Naive thymus-derived CD4-positive, alpha-beta T cell (primary cell): ENCODE data around the gene ZDHHC17. TPM values are rescaled to one million over a fixed set of nuclear protein-coding genes. Genes with fewer than 3 reads are reported as not detected.

Source experiments
- ATAC-seq: fragments of 150-1000 bp; cut with Tn5 transposase; 2 replicates; pipeline ENCODE4 v1.10.0; 2021; ENCODE audit warnings: mild to moderate bottlenecking, moderate library complexity
- CTCF ChIA-PET: fragments of 350-600 bp; sonication (Branson Sonifier 250); formaldehyde crosslinking; loops from one replicate; lab custom pipeline; 2021; ENCODE audit warnings: antibody characterized with exemption; lab: Charles Lee
- POLR2A ChIA-PET: fragments of 350-600 bp; sonication (Branson Sonifier 250); formaldehyde crosslinking; loops from one replicate; lab custom pipeline; 2021; ENCODE audit warnings: antibody characterized with exemption, inconsistent platforms; lab: Charles Lee
- DNase-seq, 9 donors: peaks; one replicate each; pipeline versions ENCODE4 v3.0.0 to v3.0.0-alpha.2; 2020 to 2022; ENCODE audit warnings: mixed read lengths in 1 of 9
- H3K27ac ChIP-seq: one replicate; pipeline ENCODE4 v1.7.0; 2013; ENCODE audit warnings: mild to moderate bottlenecking, low read depth, low read length, moderate library complexity
- H3K27me3 ChIP-seq, 2 donors: one replicate each; pipeline ENCODE4 v1.7.0; 2013; ENCODE audit warnings: low read length in 2 of 2, mild to moderate bottlenecking in 2 of 2, moderate library complexity in 2 of 2; ENCODE audit not compliant: control insufficient read depth in 2 of 2, insufficient read depth in 2 of 2
- H3K36me3 ChIP-seq, 3 experiments: 1 replicate in 2 of 3; 2 replicates in 1 of 3; pipeline ENCODE4 v1.7.0; 2013; ENCODE audit warnings: low read length in 3 of 3, mild to moderate bottlenecking in 3 of 3, moderate library complexity in 1 of 3; ENCODE audit not compliant: insufficient read depth in 3 of 3, control insufficient read depth in 2 of 3
- H3K4me1 ChIP-seq, 2 donors: one replicate each; pipeline ENCODE4 v1.7.0; 2013; ENCODE audit warnings: low read length in 2 of 2, mild to moderate bottlenecking in 2 of 2, moderate library complexity in 1 of 2; ENCODE audit not compliant: control insufficient read depth in 2 of 2, insufficient read depth in 2 of 2
- H3K4me3 ChIP-seq: 2 replicates; pipeline ENCODE4 v1.7.0; 2013; ENCODE audit warnings: mild to moderate bottlenecking, low read length
- H3K9me3 ChIP-seq, 3 experiments: 1 replicate in 2 of 3; 2 replicates in 1 of 3; pipeline ENCODE4 v1.7.0; 2013; ENCODE audit warnings: low read length in 3 of 3; ENCODE audit not compliant: control insufficient read depth in 2 of 3
- H3K27ac Mint-ChIP-seq, 9 donors: one replicate each; pipeline ENCODE4 v1.8.0; 2020 to 2022; ENCODE audit warnings: mixed read lengths in 9 of 9, mild to moderate bottlenecking in 8 of 9, moderate library complexity in 5 of 9, inconsistent platforms in 2 of 9
- H3K27me3 Mint-ChIP-seq, 5 donors: one replicate each; pipeline ENCODE4 v1.8.0; 2021 to 2022; ENCODE audit warnings: mixed read lengths in 5 of 5, mild to moderate bottlenecking in 1 of 5
- H3K36me3 Mint-ChIP-seq, 5 donors: one replicate each; pipeline ENCODE4 v1.8.0; 2020 to 2022; ENCODE audit warnings: mixed read lengths in 5 of 5, mild to moderate bottlenecking in 3 of 5, inconsistent platforms in 1 of 5
- H3K4me1 Mint-ChIP-seq, 7 donors: one replicate each; pipeline ENCODE4 v1.8.0; 2020 to 2022; ENCODE audit warnings: mixed read lengths in 7 of 7, mild to moderate bottlenecking in 3 of 7, inconsistent platforms in 1 of 7
- H3K4me3 Mint-ChIP-seq, 10 donors: one replicate each; pipeline ENCODE4 v1.8.0; 2020 to 2022; ENCODE audit warnings: mild to moderate bottlenecking in 10 of 10, mixed read lengths in 10 of 10, moderate library complexity in 6 of 10, inconsistent platforms in 2 of 10
- H3K9me3 Mint-ChIP-seq, 11 donors: one replicate each; pipeline ENCODE4 v1.8.0; 2020 to 2022; ENCODE audit warnings: mixed read lengths in 11 of 11, mild to moderate bottlenecking in 4 of 11, inconsistent platforms in 1 of 11, moderate library complexity in 1 of 11
- intact Hi-C, 2 donors: fragments of 100-400 bp; cut with micrococcal nuclease; formaldehyde crosslinking; loops; one replicate each; pipeline ENCODE4 v1.15.1; 2023
- polyA plus RNA-seq, 2 donors: library from polyadenylated mRNA; unstranded; fragments of 300-500 nt; fragmentation: Illumina TruSeq; gene quantifications; one replicate each; pipeline ENCODE4 v1.2.3, GENCODE V29; 2021
- total RNA-seq, 6 experiments: library from RNA in 5 of 6; stranded (reverse) in 5 of 6; gene quantifications; 1 replicate in 5 of 6; 2 replicates in 1 of 6; pipeline ENCODE4 v1.2.3 and lab custom pipeline; 2021 to 2026

ZDHHC17 gene
- total and polyA plus RNA-seq, 7 experiments from 2014 or later = 12.4 to 60.9 (median 47.9) TPM

- no peaks in the 10 kb centered on the region for H3K27me3 ChIP-seq
- peak in 1 of 9 donors; percentile 7 for DNase-seq
- no peak overlapping the region for H3K4me3 ChIP-seq
- ChIA-PET POLR2A (no interaction called here), CTCF (interaction anchor here (1.1 kb wide), 1 partner anchor 19 kb away, joined by 3 read pairs; no protein-coding TSS in a partner anchor)
- Mint-ChIP-seq H3K4me1 (peaks cover 2 to 17% (median 14%) of the 10 kb centered on the region in 7 donors), H3K27me3 (peaks cover 0 to 26% (median 14%) of the 10 kb centered on the region in 5 donors), H3K27ac (peak overlapping the region in 1 of 9 donors; percentile 67), H3K36me3 (peaks cover 0 to 3% (median 0%) of the 10 kb centered on the region in 5 donors), H3K9me3 (peaks cover 0 to 9% (median 2%) of the 10 kb centered on the region in 11 donors), H3K4me3 (peak overlapping the region in 1 of 10 donors; percentile 16)
- no peaks in the 10 kb centered on the region for H3K4me1 ChIP-seq
- ATAC-seq = no peak
- no peaks in the 10 kb centered on the region for H3K36me3 ChIP-seq
- no peaks in the 10 kb centered on the region for H3K9me3 ChIP-seq
- no peak overlapping the region for H3K27ac ChIP-seq
- intact Hi-C loops = no loop called here
Measured at GRCh38 chr12:76890151-76891143, 126.5 kb downstream of the ZDHHC17 start.

DNA sequence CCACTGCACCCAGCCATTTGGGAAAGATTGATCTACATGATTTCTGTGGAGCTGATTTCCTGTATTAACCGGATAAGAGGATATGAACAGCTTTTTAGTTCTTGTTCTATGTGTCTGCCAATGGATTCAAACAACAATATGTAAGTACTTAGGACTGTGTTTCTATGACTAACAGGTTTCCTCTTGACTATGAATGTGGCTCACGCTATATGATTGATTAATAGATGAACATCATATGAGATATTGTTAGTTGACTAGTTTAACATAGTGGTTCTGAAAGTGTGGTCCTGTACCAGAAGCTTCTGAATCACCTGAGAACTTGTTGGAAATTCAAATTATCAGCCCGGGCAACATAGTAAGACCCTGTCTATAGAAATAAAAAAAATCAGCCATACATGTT lies 127.7 kb downstream of the ZDHHC17 start:
- Mint-ChIP-seq H3K27me3 (peaks cover 0 to 26% (median 6%) of the 10 kb centered on the region in 5 donors), H3K4me3 (no peak overlapping the region), H3K27ac (no peak overlapping the region), H3K4me1 (peaks cover 2 to 17% (median 14%) of the 10 kb centered on the region in 7 donors), H3K36me3 (peaks cover 0 to 3% (median 0%) of the 10 kb centered on the region in 5 donors), H3K9me3 (peaks cover 0 to 9% (median 2%) of the 10 kb centered on the region in 11 donors)
- ATAC-seq = no peak
- intact Hi-C loops = no loop called here
- Histone ChIP-seq H3K27me3 (no peaks in the 10 kb centered on the region), H3K4me3 (no peak overlapping the region), H3K9me3 (no peaks in the 10 kb centered on the region), H3K4me1 (no peaks in the 10 kb centered on the region), H3K27ac (no peak overlapping the region), H3K36me3 (no peaks in the 10 kb centered on the region)
- ChIA-PET POLR2A (no interaction called here), CTCF (no interaction called here)
- DNase-seq = no peak

GRCh38 chr12:76895796-76896195 lies 131.9 kb downstream of the ZDHHC17 start:
- Mint-ChIP-seq H3K9me3 (peaks cover 0 to 9% (median 2%) of the 10 kb centered on the region in 11 donors), H3K27ac (no peak overlapping the region), H3K27me3 (peaks cover 0 to 2% (median 0%) of the 10 kb centered on the region in 5 donors), H3K36me3 (peaks cover 0 to 3% (median 0%) of the 10 kb centered on the region in 5 donors), H3K4me3 (no peak overlapping the region), H3K4me1 (peaks cover 0 to 8% (median 3%) of the 10 kb centered on the region in 7 donors)
- ChIA-PET CTCF (no interaction called here), POLR2A (no interaction called here)
- no peaks in the 10 kb centered on the region for H3K9me3 ChIP-seq
- no peaks in the 10 kb centered on the region for H3K27me3 ChIP-seq
- intact Hi-C loops = no loop called here
- ATAC-seq (no peak), DNase-seq (no peak)
- no peak overlapping the region for H3K4me3 ChIP-seq
- H3K27ac ChIP-seq = no peak overlapping the region
- no peaks in the 10 kb centered on the region for H3K36me3 ChIP-seq
- no peaks in the 10 kb centered on the region for H3K4me1 ChIP-seq

- no peak overlapping the region for H3K4me3 Mint-ChIP-seq
- H3K27me3 ChIP-seq = no peaks in the 10 kb centered on the region
- peaks cover 0 to 3% (median 0%) of the 10 kb centered on the region in 5 donors for H3K36me3 Mint-ChIP-seq
- H3K4me1 ChIP-seq = no peaks in the 10 kb centered on the region
- intact Hi-C loops = no loop called here
- CTCF ChIA-PET = no interaction called here
- H3K4me3 ChIP-seq = no peak overlapping the region
- DNase-seq (no peak), ATAC-seq (no peak)
- H3K9me3 Mint-ChIP-seq = peaks cover 0 to 9% (median 2%) of the 10 kb centered on the region in 11 donors
- no peak overlapping the region for H3K27ac Mint-ChIP-seq
- POLR2A ChIA-PET = no interaction called here
- peaks cover 0 to 8% (median under 1%) of the 10 kb centered on the region in 7 donors for H3K4me1 Mint-ChIP-seq
- H3K27ac ChIP-seq = no peak overlapping the region
- H3K27me3 Mint-ChIP-seq = peaks cover 0 to 2% (median 0%) of the 10 kb centered on the region in 5 donors
- no peaks in the 10 kb centered on the region for H3K36me3 ChIP-seq
- H3K9me3 ChIP-seq = no peaks in the 10 kb centered on the region
Measured at GRCh38 chr12:76896274-76896673, 132.4 kb downstream of the ZDHHC17 start.

GRCh38 chr12:76898442-76898841 lies 134.5 kb downstream of the ZDHHC17 start:
- ChIA-PET POLR2A (no interaction called here), CTCF (no interaction called here)
- H3K4me1 ChIP-seq = peaks cover 0 to 17% of the 10 kb centered on the region in 2 donors
- no peaks in the 10 kb centered on the region for H3K27me3 Mint-ChIP-seq
- H3K4me3 Mint-ChIP-seq = no peak overlapping the region
- H3K27me3 ChIP-seq = no peaks in the 10 kb centered on the region
- H3K27ac ChIP-seq = no peak overlapping the region
- H3K4me3 ChIP-seq = no peak overlapping the region
- no peak for DNase-seq
- ATAC-seq = no peak
- H3K4me1 Mint-ChIP-seq = peaks cover 7 to 30% (median 16%) of the 10 kb centered on the region in 7 donors
- intact Hi-C loops = no loop called here
- no peaks in the 10 kb centered on the region for H3K9me3 ChIP-seq
- no peaks in the 10 kb centered on the region for H3K36me3 ChIP-seq
- peaks cover 0 to 6% (median 0%) of the 10 kb centered on the region in 11 donors for H3K9me3 Mint-ChIP-seq
- H3K27ac Mint-ChIP-seq = no peak overlapping the region
- H3K36me3 Mint-ChIP-seq = peaks cover 0 to 3% (median 0%) of the 10 kb centered on the region in 5 donors

GRCh38 chr12:76899522-76899921 lies 135.6 kb downstream of the ZDHHC17 start:
- H3K4me1 Mint-ChIP-seq = peaks cover 7 to 35% (median 16%) of the 10 kb centered on the region in 7 donors
- no peak overlapping the region for H3K27ac Mint-ChIP-seq
- Histone ChIP-seq H3K36me3 (no peaks in the 10 kb centered on the region), H3K4me1 (peaks cover 0 to 17% of the 10 kb centered on the region in 2 donors), H3K27me3 (no peaks in the 10 kb centered on the region), H3K27ac (no peak overlapping the region), H3K4me3 (no peak overlapping the region), H3K9me3 (no peaks in the 10 kb centered on the region)
- POLR2A ChIA-PET = no interaction called here
- H3K9me3 Mint-ChIP-seq = peaks cover 0 to 1% (median 0%) of the 10 kb centered on the region in 11 donors
- CTCF ChIA-PET = no interaction called here
- H3K4me3 Mint-ChIP-seq = no peak overlapping the region
- ATAC-seq = no peak
- no peak for DNase-seq
- H3K27me3 Mint-ChIP-seq = no peaks in the 10 kb centered on the region
- intact Hi-C loops = no loop called here
- peaks cover 0 to 3% (median 0%) of the 10 kb centered on the region in 5 donors for H3K36me3 Mint-ChIP-seq
